Mesothelial cell of epicardium (in vitro differentiated cells): Measurements from ENCODE around the gene CDH23. TPM values are rescaled to one million over a fixed set of nuclear protein-coding genes. Genes with fewer than 3 reads are reported as not detected.

Experiments used
- DNase-seq, 2 experiments: peaks; one replicate each; pipeline ENCODE4 v3.0.0; 2021; ENCODE audit warnings: low spot score in 2 of 2; ENCODE audit not compliant: unreplicated experiment in 2 of 2
- H3K27ac Mint-ChIP-seq: 2 replicates; pipeline ENCODE4 v1.8.0; 2021; ENCODE audit warnings: mixed read lengths
- H3K27me3 Mint-ChIP-seq: 2 replicates; pipeline ENCODE4 v1.8.0; 2021; ENCODE audit warnings: low read depth, mixed read lengths
- H3K36me3 Mint-ChIP-seq: 2 replicates; pipeline ENCODE4 v1.8.0; 2021; ENCODE audit warnings: mixed read lengths
- H3K4me1 Mint-ChIP-seq: 2 replicates; pipeline ENCODE4 v1.8.0; 2021; ENCODE audit warnings: mixed read lengths
- H3K4me3 Mint-ChIP-seq: 2 replicates; pipeline ENCODE4 v1.8.0; 2021; ENCODE audit warnings: mild to moderate bottlenecking, moderate library complexity, mixed read lengths
- H3K9me3 Mint-ChIP-seq: 2 replicates; pipeline ENCODE4 v1.8.0; 2021; ENCODE audit warnings: mixed read lengths
- total RNA-seq: library from RNA; stranded (reverse); gene quantifications from 3 replicates; pipeline ENCODE4 v1.2.1, GENCODE V29; 2021
- TF ChIP-seq, protein P1 (sequence below): fragments of 200-600 bp; sonication (generic); IDR thresholded peaks from one replicate; pipeline ENCODE4 v1.5.0; 2021; ENCODE audit warnings: antibody characterized with exemption; ENCODE audit not compliant: unreplicated experiment

CDH23 gene
- total RNA-seq, 1 donor from 2014 or later = 2.5 TPM

DNA sequence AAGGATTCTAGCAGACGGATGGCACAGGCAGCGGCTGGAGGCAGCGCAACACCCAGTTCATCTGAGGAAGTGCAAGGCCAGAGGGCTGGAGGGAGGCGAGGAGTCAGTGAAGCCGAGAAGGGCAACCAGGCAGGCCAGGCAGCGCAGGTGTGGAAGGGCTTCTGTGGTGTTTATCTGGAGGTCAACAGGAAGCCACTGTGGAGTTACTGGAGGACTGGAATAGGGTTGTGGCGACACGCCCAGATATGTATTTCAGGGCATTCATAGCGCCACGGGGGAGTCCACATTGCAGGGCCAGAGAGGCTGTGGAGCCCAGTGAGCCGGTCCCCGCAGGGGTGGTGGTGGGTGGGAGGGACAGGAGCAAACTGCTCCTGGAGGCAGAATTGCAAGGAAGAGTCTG is 150.6 kb downstream of the CDH23 start:
- TF ChIP-seq, protein P1, sequence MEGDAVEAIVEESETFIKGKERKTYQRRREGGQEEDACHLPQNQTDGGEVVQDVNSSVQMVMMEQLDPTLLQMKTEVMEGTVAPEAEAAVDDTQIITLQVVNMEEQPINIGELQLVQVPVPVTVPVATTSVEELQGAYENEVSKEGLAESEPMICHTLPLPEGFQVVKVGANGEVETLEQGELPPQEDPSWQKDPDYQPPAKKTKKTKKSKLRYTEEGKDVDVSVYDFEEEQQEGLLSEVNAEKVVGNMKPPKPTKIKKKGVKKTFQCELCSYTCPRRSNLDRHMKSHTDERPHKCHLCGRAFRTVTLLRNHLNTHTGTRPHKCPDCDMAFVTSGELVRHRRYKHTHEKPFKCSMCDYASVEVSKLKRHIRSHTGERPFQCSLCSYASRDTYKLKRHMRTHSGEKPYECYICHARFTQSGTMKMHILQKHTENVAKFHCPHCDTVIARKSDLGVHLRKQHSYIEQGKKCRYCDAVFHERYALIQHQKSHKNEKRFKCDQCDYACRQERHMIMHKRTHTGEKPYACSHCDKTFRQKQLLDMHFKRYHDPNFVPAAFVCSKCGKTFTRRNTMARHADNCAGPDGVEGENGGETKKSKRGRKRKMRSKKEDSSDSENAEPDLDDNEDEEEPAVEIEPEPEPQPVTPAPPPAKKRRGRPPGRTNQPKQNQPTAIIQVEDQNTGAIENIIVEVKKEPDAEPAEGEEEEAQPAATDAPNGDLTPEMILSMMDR = no peak
- Mint-ChIP-seq H3K4me3 (no peak overlapping the region), H3K4me1 (peaks cover 23% of the 10 kb centered on the region), H3K27ac (no peak overlapping the region), H3K27me3 (no peaks in the 10 kb centered on the region), H3K36me3 (no peaks in the 10 kb centered on the region), H3K9me3 (no peaks in the 10 kb centered on the region)
- DNase-seq = no peak

DNA sequence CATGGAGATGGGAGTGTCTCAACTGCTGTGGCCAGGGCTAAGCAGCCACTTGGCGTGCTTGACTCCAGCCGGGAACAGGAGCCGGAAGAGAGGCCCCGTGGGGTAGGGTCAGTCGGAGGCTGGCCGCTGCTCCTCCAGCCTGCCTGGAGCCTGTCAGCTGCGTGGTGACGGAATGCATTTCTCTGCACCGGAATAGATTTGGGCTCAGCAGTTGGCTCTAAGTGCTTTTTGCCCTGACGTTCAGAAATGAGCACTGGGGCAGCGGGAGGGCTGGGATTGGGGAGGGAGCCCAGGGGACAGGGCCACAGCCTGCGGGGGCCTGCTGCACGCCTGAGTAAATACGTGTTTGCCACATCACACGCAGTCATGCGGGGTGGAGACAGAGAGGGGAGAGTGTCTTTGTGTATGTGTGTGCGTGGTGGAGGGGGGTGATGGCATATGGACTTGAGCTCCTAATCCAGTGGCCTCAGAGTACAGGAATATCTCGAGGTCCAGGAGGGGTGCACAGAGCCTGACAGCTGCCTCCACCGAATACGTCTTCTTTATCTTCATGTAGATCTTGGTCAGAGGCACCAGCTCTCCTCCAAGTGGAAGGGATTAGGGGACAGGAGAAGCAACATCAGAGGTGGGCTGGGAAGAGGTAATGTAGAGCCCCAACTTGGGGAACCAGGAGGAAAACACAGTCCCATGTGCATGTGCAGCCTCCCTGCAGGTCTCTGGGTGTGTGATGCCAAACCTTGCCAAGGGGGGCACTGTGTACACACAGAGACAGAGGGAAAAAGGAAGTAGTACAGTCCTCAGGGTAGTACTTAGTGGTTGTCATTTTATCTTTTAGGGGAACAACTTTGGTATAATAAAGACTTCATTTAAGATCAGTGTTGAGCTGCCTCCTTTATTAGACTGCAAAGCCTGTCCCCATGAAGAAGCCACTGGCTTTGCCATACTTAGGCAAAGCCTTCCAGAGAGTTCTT is 151.4 kb downstream of the CDH23 start:
- no peaks in the 10 kb centered on the region for H3K9me3 Mint-ChIP-seq
- H3K4me1 Mint-ChIP-seq = peaks cover 21% of the 10 kb centered on the region
- H3K27me3 Mint-ChIP-seq = no peaks in the 10 kb centered on the region
- no peak overlapping the region for H3K27ac Mint-ChIP-seq
- no peaks in the 10 kb centered on the region for H3K36me3 Mint-ChIP-seq
- DNase-seq = peak in 1 of 2 experiments; percentile 59
- H3K4me3 Mint-ChIP-seq = no peak overlapping the region
- TF ChIP-seq, protein P1 = peak; percentile 29

- Mint-ChIP-seq H3K27me3 (no peaks in the 10 kb centered on the region), H3K27ac (no peak overlapping the region), H3K4me3 (no peak overlapping the region), H3K4me1 (peaks cover 23% of the 10 kb centered on the region), H3K9me3 (no peaks in the 10 kb centered on the region), H3K36me3 (no peaks in the 10 kb centered on the region)
- TF ChIP-seq, protein P1 = no peak
- no peak for DNase-seq
Measured at GRCh38 chr10:71549766-71550533, 153.2 kb downstream of the CDH23 start.

DNA sequence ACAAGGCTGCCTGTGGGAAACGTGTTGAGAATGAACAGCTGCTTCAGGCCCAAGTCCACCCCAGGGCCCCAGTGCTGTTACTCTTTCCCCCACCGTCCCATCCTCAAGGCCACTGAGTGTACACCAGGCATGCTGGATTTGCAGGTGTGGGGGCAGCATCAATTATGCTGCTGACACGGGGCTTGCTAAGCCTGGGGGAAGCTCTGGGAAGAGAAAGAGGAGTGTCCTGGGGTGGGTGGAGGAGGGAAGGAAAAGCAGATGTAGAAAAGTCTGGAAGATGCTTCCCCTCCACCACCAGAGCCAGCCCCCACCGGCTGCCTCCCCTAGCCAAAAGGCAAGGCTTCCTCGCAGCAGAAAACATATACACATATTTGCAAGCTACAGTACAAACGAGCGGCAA is 153.9 kb downstream of the CDH23 start:
- Mint-ChIP-seq H3K36me3 (no peaks in the 10 kb centered on the region), H3K4me1 (peaks cover 23% of the 10 kb centered on the region), H3K9me3 (no peaks in the 10 kb centered on the region), H3K27ac (no peak overlapping the region), H3K4me3 (no peak overlapping the region), H3K27me3 (no peaks in the 10 kb centered on the region)
- no peak for DNase-seq
- TF ChIP-seq, protein P1 = no peak

GRCh38 chr10:71551970-71552369 is 155.2 kb downstream of the CDH23 start:
- no peak for DNase-seq
- Mint-ChIP-seq H3K4me3 (no peak overlapping the region), H3K27ac (no peak overlapping the region), H3K4me1 (peaks cover 23% of the 10 kb centered on the region), H3K36me3 (no peaks in the 10 kb centered on the region), H3K27me3 (no peaks in the 10 kb centered on the region), H3K9me3 (no peaks in the 10 kb centered on the region)
- TF ChIP-seq, protein P1 = no peak
